ENCODE measurements around the gene CD300H. TPM values are rescaled to one million over a fixed set of nuclear protein-coding genes. Genes with fewer than 3 reads are reported as not detected.

The CD300H gene
- total and polyA plus RNA-seq, 2 donors from 2014 or later, result 2.0 TPM; not detected in 1

DNA sequence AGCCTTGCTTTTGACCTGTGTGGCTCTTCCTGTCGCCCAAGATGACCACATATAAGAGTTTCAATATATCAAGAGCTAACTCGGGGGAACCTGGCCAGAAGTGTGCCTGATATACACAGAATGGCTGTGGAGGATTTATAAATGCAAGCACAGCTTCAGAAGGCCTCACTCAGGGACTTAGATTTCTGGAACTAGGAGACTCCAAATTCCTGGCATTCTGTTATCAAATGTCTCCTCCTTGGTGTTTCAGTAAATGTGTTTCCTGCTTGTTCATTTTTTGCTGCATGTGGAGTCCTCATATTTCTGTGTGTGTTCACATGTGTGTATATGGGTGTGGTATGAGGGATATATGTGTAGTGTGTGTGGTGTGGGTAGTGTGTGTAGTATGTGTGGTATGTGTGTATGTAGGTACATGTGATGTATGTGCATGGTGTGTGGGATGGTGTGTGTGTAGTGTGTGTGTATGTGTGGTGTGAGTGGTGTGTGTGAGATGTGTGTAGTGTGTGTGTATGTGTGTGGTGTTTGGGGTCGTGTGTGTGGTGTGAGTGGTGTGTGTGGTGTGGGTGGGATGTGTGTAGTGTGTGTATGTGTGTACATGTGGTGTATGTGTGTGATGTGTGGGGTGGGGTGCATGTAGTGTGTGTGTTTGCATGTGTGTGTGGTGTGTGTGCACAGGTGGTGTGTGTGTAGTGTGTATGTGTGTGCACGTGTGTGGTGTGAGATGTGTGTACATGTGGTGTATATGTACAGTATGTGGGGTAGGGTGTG lies 981 bp upstream of the CD300H start:
- H3K4me3 ChIP-seq (ENCODE audit: low read length in 3 of 3), result peak overlapping the region in 1 of 3 donors; percentile 21
- DNase-seq, result no peak
- TF ChIP-seq, protein P1, sequence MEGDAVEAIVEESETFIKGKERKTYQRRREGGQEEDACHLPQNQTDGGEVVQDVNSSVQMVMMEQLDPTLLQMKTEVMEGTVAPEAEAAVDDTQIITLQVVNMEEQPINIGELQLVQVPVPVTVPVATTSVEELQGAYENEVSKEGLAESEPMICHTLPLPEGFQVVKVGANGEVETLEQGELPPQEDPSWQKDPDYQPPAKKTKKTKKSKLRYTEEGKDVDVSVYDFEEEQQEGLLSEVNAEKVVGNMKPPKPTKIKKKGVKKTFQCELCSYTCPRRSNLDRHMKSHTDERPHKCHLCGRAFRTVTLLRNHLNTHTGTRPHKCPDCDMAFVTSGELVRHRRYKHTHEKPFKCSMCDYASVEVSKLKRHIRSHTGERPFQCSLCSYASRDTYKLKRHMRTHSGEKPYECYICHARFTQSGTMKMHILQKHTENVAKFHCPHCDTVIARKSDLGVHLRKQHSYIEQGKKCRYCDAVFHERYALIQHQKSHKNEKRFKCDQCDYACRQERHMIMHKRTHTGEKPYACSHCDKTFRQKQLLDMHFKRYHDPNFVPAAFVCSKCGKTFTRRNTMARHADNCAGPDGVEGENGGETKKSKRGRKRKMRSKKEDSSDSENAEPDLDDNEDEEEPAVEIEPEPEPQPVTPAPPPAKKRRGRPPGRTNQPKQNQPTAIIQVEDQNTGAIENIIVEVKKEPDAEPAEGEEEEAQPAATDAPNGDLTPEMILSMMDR (IDR thresholded peaks at IDR 0.05; ENCODE audit: borderline replicate concordance, extremely low read depth, insufficient read depth), result no peak
- no peak overlapping the region for H3K9ac ChIP-seq (ENCODE audit: low read length in 3 of 3)
- H3K27me3 ChIP-seq (ENCODE audit: control insufficient read depth, insufficient read depth, low read length), result no peaks in the 10 kb centered on the region
- no peak for FAIRE-seq
- intact Hi-C loops (cut with DNase I), result no loop called here
- H3K9me3 ChIP-seq (ENCODE audit: control insufficient read depth in 2 of 3, insufficient read depth in 1 of 3, low read length in 3 of 3), result peaks cover 0 to 3% (median 3%) of the 10 kb centered on the region in 3 donors
- peaks cover 0 to 4% (median 0%) of the 10 kb centered on the region in 3 donors for H3K4me1 ChIP-seq (ENCODE audit: control insufficient read depth in 2 of 3, insufficient read depth in 2 of 3, low read depth in 1 of 3, low read length in 3 of 3)
- H3K27ac ChIP-seq (ENCODE audit: low read depth in 2 of 2, low read length in 2 of 2), result no peak overlapping the region
- no peaks in the 10 kb centered on the region for H3K36me3 ChIP-seq (ENCODE audit: control insufficient read depth in 2 of 3, insufficient read depth in 3 of 3, low read length in 3 of 3)

DNA sequence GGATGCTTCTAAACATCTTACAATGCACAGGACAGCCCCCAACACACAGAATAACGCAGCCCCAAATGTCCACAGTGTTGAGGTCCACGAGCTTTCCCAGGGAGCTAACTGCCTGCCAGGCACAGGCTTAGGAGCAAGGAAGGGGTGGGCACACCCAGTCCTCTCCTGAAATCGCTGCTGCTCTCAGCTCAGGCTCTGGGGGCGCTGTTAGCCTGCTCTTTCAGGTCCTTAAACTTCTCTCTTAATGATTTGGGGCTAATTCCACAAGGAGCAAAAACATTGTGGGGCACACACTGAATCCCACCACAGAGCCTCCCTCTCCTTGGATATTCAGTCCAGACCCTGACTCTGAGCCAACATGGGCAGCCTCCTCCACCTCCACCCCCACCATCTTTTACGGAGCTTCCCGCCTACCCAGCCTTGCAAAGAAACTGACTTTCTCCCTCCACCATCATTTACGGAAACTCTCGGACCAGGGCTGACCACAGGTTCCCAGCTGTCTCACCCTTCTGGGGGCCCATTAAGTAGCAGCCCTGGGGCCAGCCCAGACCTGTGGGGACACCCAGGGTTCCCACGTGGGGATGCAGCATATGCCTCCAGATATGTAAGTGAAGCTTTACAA lies 1.1 kb downstream of the CD300H start:
- Histone ChIP-seq H3K36me3 (ENCODE audit: control insufficient read depth in 2 of 3, insufficient read depth in 3 of 3, low read length in 3 of 3) (no peaks in the 10 kb centered on the region), H3K4me3 (ENCODE audit: low read length in 3 of 3) (no peak overlapping the region), H3K4me1 (ENCODE audit: control insufficient read depth in 2 of 3, insufficient read depth in 2 of 3, low read depth in 1 of 3, low read length in 3 of 3) (peaks cover 0 to 4% (median 0%) of the 10 kb centered on the region in 3 donors), H3K27me3 (ENCODE audit: control insufficient read depth, insufficient read depth, low read length) (no peaks in the 10 kb centered on the region), H3K27ac (ENCODE audit: low read depth in 2 of 2, low read length in 2 of 2) (no peak overlapping the region), H3K9ac (ENCODE audit: low read length in 3 of 3) (no peak overlapping the region), H3K9me3 (ENCODE audit: control insufficient read depth in 2 of 3, insufficient read depth in 1 of 3, low read length in 3 of 3) (peaks cover 0 to 3% (median 1%) of the 10 kb centered on the region in 3 donors)
- DNase-seq (peak in 4 of 5 donors; percentile 33 to 54 (median 50)), FAIRE-seq (no peak)
- intact Hi-C loops (cut with DNase I), result no loop called here
- TF ChIP-seq, protein P1 (IDR thresholded peaks at IDR 0.05; ENCODE audit: borderline replicate concordance, extremely low read depth, insufficient read depth), result peak; percentile 41

DNA sequence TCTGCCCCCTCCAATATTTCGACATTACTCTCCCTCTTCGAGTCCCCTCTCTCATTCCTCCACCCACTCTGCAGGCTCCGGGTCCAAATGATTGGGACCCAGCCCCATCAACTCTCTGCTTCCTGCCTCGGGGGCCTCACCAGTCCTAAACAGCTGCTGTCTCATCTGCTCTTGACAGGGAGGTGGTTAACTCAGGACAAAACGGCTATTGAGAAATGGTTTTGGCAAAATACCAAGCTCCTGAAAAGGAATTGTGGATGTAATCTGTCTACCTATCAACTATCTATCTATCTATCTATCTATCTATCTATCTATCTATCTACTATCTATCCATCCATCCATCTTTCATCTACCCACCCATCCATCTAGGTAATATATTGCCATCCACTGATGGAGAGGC lies 2.2 kb downstream of the CD300H start:
- TF ChIP-seq, protein P1 (IDR thresholded peaks at IDR 0.05; ENCODE audit: borderline replicate concordance, extremely low read depth, insufficient read depth), result no peak
- no peak for FAIRE-seq
- Histone ChIP-seq H3K9me3 (ENCODE audit: control insufficient read depth in 2 of 3, insufficient read depth in 1 of 3, low read length in 3 of 3) (peaks cover 0 to 3% (median 0%) of the 10 kb centered on the region in 3 donors), H3K36me3 (ENCODE audit: control insufficient read depth in 2 of 3, insufficient read depth in 3 of 3, low read length in 3 of 3) (no peaks in the 10 kb centered on the region), H3K4me1 (ENCODE audit: control insufficient read depth in 2 of 3, insufficient read depth in 2 of 3, low read depth in 1 of 3, low read length in 3 of 3) (peaks cover 0 to 4% (median 0%) of the 10 kb centered on the region in 3 donors), H3K9ac (ENCODE audit: low read length in 3 of 3) (no peak overlapping the region), H3K4me3 (ENCODE audit: low read length in 3 of 3) (no peak overlapping the region), H3K27ac (ENCODE audit: low read depth in 2 of 2, low read length in 2 of 2) (no peak overlapping the region), H3K27me3 (ENCODE audit: control insufficient read depth, insufficient read depth, low read length) (no peaks in the 10 kb centered on the region)
- no peak for DNase-seq
- intact Hi-C loops (cut with DNase I), result no loop called here

Data from kidney (tissue), 14 donors.